Neural progenitor cell (in vitro differentiated cells): ENCODE results near the gene SAPCD2.

ENCODE experiments used
- CTCF ChIP-seq: fragments of 200-600 bp; sonication (generic); IDR thresholded peaks from 2 replicates; pipeline ENCODE4 v1.5.1; 2017; ENCODE audit warnings: antibody characterized with exemption, mild to moderate bottlenecking
- EZH2 ChIP-seq: fragments of 200-600 bp; sonication (generic); IDR thresholded peaks from 2 replicates; pipeline ENCODE4 v1.6.1; 2017; ENCODE audit warnings: antibody characterized with exemption, mild to moderate bottlenecking, moderate library complexity

- TF ChIP-seq CTCF (no peak), EZH2 (peak; percentile 74)
Measured at GRCh38 chr9:137076636-137077009, 6.3 kb upstream of the SAPCD2 start.
